OCI-LY7 (cell line): Measurements from ENCODE around the gene DGAT2. TPM values are rescaled to one million over a fixed set of nuclear protein-coding genes. Genes with fewer than 3 reads are reported as not detected.

Experiments used
- BruUV-seq: library from RNA; stranded (reverse); fragments of 400-500 nt; replicated peaks from 2 replicates; lab custom pipeline; 2021; lab: Mats Ljungman, UMichigan
- CTCF ChIA-PET: fragments of 300-600 bp; sonication (Branson Sonifier 250); formaldehyde crosslinking; loops from one replicate; lab custom pipeline; 2022; ENCODE audit warnings: antibody characterized with exemption; ENCODE audit not compliant: unreplicated experiment; lab: Charles Lee
- POLR2A ChIA-PET: fragments of 300-600 bp; sonication (Branson Sonifier 250); formaldehyde crosslinking; loops from one replicate; lab custom pipeline; 2022; ENCODE audit warnings: antibody characterized with exemption; lab: Charles Lee
- DNase-seq: peaks from one replicate; pipeline ENCODE4 v3.0.0-alpha.2; 2015; ENCODE audit warnings: low spot score
- H2AFZ ChIP-seq: fragments of 200-600 bp; sonication (generic), shearing (Covaris generic); 2 replicates; pipeline ENCODE4 v1.6.1; 2014; ENCODE audit warnings: mild to moderate bottlenecking, antibody characterized with exemption, low read length, moderate library complexity
- H3K27ac ChIP-seq: fragments of 200-600 bp; sonication (generic); 2 replicates; pipeline ENCODE4 v1.5.1; 2014; ENCODE audit warnings: mixed run types, low read depth, mild to moderate bottlenecking, moderate library complexity, low read length, inconsistent platforms; ENCODE audit not compliant: poor library complexity, severe bottlenecking
- H3K36me3 ChIP-seq: fragments of 200-600 bp; sonication (generic); 2 replicates; pipeline ENCODE4 v1.6.1; 2014; ENCODE audit warnings: mild to moderate bottlenecking, antibody characterized with exemption, low read length, moderate library complexity, mixed read lengths; ENCODE audit not compliant: insufficient read depth
- H3K4me1 ChIP-seq: fragments of 200-600 bp; sonication (generic); 2 replicates; pipeline ENCODE4 v1.5.1; 2014; ENCODE audit warnings: mild to moderate bottlenecking, low read length; ENCODE audit not compliant: insufficient read depth, poor library complexity, severe bottlenecking
- H3K4me2 ChIP-seq: fragments of 200-600 bp; sonication (generic); 2 replicates; pipeline ENCODE4 v1.6.1; 2014; ENCODE audit warnings: mild to moderate bottlenecking, low read length
- H3K4me3 ChIP-seq: fragments of 200-600 bp; sonication (generic); 2 replicates; pipeline ENCODE4 v1.5.1; 2014; ENCODE audit warnings: mild to moderate bottlenecking, low read depth, low read length; ENCODE audit not compliant: poor library complexity, severe bottlenecking
- H3K79me2 ChIP-seq: fragments of 200-600 bp; sonication (generic); 2 replicates; pipeline ENCODE4 v1.6.1; 2016; ENCODE audit warnings: low read depth, mild to moderate bottlenecking, low read length, moderate library complexity, mixed read lengths; ENCODE audit not compliant: insufficient read depth
- H3K9me2 ChIP-seq: fragments of 200-600 bp; sonication (generic); 2 replicates; pipeline ENCODE4 v1.6.1; 2016; ENCODE audit warnings: mild to moderate bottlenecking, low read length, mixed read lengths; ENCODE audit not compliant: insufficient read depth
- H3K9me3 ChIP-seq: fragments of 200-600 bp; sonication (generic); 2 replicates; pipeline ENCODE4 v1.6.1; 2014; ENCODE audit warnings: mild to moderate bottlenecking, mixed run types, low read length, mixed read lengths
- H4K20me1 ChIP-seq: fragments of 200-600 bp; sonication (generic); 2 replicates; pipeline ENCODE4 v1.6.1; 2014; ENCODE audit warnings: mild to moderate bottlenecking, antibody characterized with exemption, low read length, moderate library complexity, mixed read lengths; ENCODE audit not compliant: insufficient read depth
- CTCF ChIP-seq: fragments of 200-600 bp; sonication (generic); conservative IDR thresholded peaks from 2 replicates; pipeline ENCODE4 v1.5.1; 2014; ENCODE audit warnings: mild to moderate bottlenecking, antibody characterized with exemption, low read length, moderate library complexity, mixed read lengths
- EZH2phosphoT487 ChIP-seq: fragments of 200-600 bp; sonication (generic); IDR thresholded peaks from 2 replicates; pipeline ENCODE4 v1.6.1; 2018; ENCODE audit warnings: low read depth, borderline replicate concordance, mild to moderate bottlenecking, mixed run types, antibody characterized with exemption, low read length, moderate library complexity, mixed read lengths
- intact Hi-C: fragments of 100-400 bp; cut with micrococcal nuclease; formaldehyde crosslinking; loops from one replicate; pipeline ENCODE4 v1.10.0; 2022; ENCODE audit not compliant: unreplicated experiment
- total RNA-seq, 2 experiments: library from RNA; depleted of rRNA in 1 of 2; stranded (reverse); fragments of >200 nt in 1 of 2; shearing (Covaris generic) in 1 of 2; gene quantifications; 2 replicates each; pipeline ENCODE4 v1.2.3, GENCODE V29; 2014 to 2022

DGAT2 gene
- total RNA-seq, 2 experiments from 2014 or later = 5.6 to 6.5 TPM

- no peaks in the 10 kb centered on the region for H3K36me3 ChIP-seq
- peak overlapping the region; percentile 18 for H3K4me2 ChIP-seq
- BruUV-seq = no TSS peak
- H3K4me3 ChIP-seq = no peak overlapping the region
- H3K9me3 ChIP-seq = no peaks in the 10 kb centered on the region
- no peaks in the 10 kb centered on the region; the same call in 1 of the 2 replicates for H3K79me2 ChIP-seq
- ChIA-PET CTCF (interaction anchor here (0.6 kb wide), 1 partner anchor 593 kb away, joined by 3 read pairs; no protein-coding TSS in a partner anchor), POLR2A (interaction anchor here (0.8 kb wide), 1 partner anchor 11 kb away, joined by 3 read pairs; no protein-coding TSS in a partner anchor)
- DNase-seq = no peak
- H3K27ac ChIP-seq = peak overlapping the region; percentile 3
- no peaks in the 10 kb centered on the region for H4K20me1 ChIP-seq
- H3K4me1 ChIP-seq = peaks cover 78% of the 10 kb centered on the region
- intact Hi-C loops = no loop called here
- no peak for TF ChIP-seq CTCF
- TF ChIP-seq EZH2phosphoT487 = no peak
- no peak overlapping the region for H2AFZ ChIP-seq
- H3K9me2 ChIP-seq = no peaks in the 10 kb centered on the region
These were observed 3.2 kb downstream of the DGAT2 start for GRCh38 chr11:75771646-75772410.

GRCh38 chr11:75773595-75774353, 5.2 kb downstream of the DGAT2 start:
- no peaks in the 10 kb centered on the region for H4K20me1 ChIP-seq
- peaks cover 71% of the 10 kb centered on the region for H3K4me1 ChIP-seq
- H2AFZ ChIP-seq = peak overlapping the region; percentile 9; the same call in 1 of the 2 replicates
- ChIA-PET POLR2A (interaction anchor here (0.6 kb wide), 2 partner anchors 97 to 114 kb away, joined by 3 to 6 read pairs; no protein-coding TSS in a partner anchor), CTCF (interaction anchor here (1.0 kb wide), 1 partner anchor 99 kb away, joined by 3 read pairs; no protein-coding TSS in a partner anchor)
- TF ChIP-seq EZH2phosphoT487 (no peak), CTCF (no peak)
- no peaks in the 10 kb centered on the region; the same call in 1 of the 2 replicates for H3K79me2 ChIP-seq
- BruUV-seq = no TSS peak
- peak overlapping the region; percentile 48 for H3K4me2 ChIP-seq
- peak; percentile 86 for DNase-seq
- intact Hi-C loops = loop anchor here (1.0 kb wide), 1 partner anchor 41 kb away; no protein-coding TSS in a partner anchor
- H3K4me3 ChIP-seq = no peak overlapping the region
- no peaks in the 10 kb centered on the region for H3K9me3 ChIP-seq
- H3K36me3 ChIP-seq = no peaks in the 10 kb centered on the region
- H3K9me2 ChIP-seq = no peaks in the 10 kb centered on the region
- peak overlapping the region; percentile 63 for H3K27ac ChIP-seq
